Measurements from ENCODE around the gene HOXA3. TPM values are rescaled to one million over a fixed set of nuclear protein-coding genes. Genes with fewer than 3 reads are reported as not detected.

The HOXA3 gene
- polyA plus RNA-seq, 1 of the 3 experiments (the other 2 are of a cell fraction): 0.15 TPM

GRCh38 chr7:27138985-27139333 is 13.4 kb downstream of the HOXA3 start:
- ChIA-PET POLR2A (no interaction called here), CTCF (interaction anchor here (3.8 kb wide), 1 partner anchor 12 kb away, joined by 31 read pairs; the partner anchor contains the start of gene HOXA3)
- Histone ChIP-seq H3K9me3 (no peaks in the 10 kb centered on the region), H3K79me2 (ENCODE audit: insufficient read depth) (no peaks in the 10 kb centered on the region), H3K9me2 (no peaks in the 10 kb centered on the region), H3K4me1 (ENCODE audit: control insufficient read depth in 1 of 2, insufficient read depth in 2 of 2, low read depth in 1 of 2, low read length in 1 of 2) (peaks cover 8 to 10% of the 10 kb centered on the region in 2 experiments; a peak in 1 of 4 replicates), H2AFZ (ENCODE audit: low read depth) (no peak overlapping the region), H3K27me3 (ENCODE audit: insufficient read depth) (peaks cover 100% of the 10 kb centered on the region), H3K4me3 (ENCODE audit: low read depth in 2 of 2, low read length in 1 of 2) (no peak overlapping the region), H3K9ac (no peak overlapping the region), H3K36me3 (replicated peaks in 1 of 2; ENCODE audit: control insufficient read depth in 1 of 2, insufficient read depth in 2 of 2, low read length in 1 of 2) (no peaks in the 10 kb centered on the region), H3F3A (replicated peaks; ENCODE audit: insufficient read depth) (no peaks in the 10 kb centered on the region), H3K4me2 (no peak overlapping the region), H4K20me1 (ENCODE audit: insufficient read depth) (no peaks in the 10 kb centered on the region), H3K27ac (ENCODE audit: low read depth in 2 of 2, low read length in 1 of 2) (no peak overlapping the region)
- 28% methylated on average over 11 of the region's 11 CpGs for WGBS (ENCODE audit: low lambda C conversion rate)
- no peak for DNase-seq
- TF ChIP-seq YY1 (IDR thresholded peaks at IDR 0.05; ENCODE audit: low read depth) (no peak), CHD2 (IDR thresholded peaks at IDR 0.05; ENCODE audit: low read length, partially characterized antibody) (no peak), EZH2phosphoT487 (IDR thresholded peaks at IDR 0.05; ENCODE audit: borderline replicate concordance, low read depth) (no peak), NRF1 (IDR thresholded peaks at IDR 0.05; ENCODE audit: low read depth, low read length) (no peak), POLR2AphosphoS5 (IDR thresholded peaks at IDR 0.05; ENCODE audit: low read depth, low read length) (no peak)

GRCh38 chr7:27138472-27138871 is 13.9 kb downstream of the HOXA3 start:
- DNase-seq: no peak
- H3K27ac ChIP-seq (ENCODE audit: low read depth in 2 of 2, low read length in 1 of 2): no peak overlapping the region
- H3K9me3 ChIP-seq: no peaks in the 10 kb centered on the region
- no peak overlapping the region for H3K9ac ChIP-seq
- no peak overlapping the region for H2AFZ ChIP-seq (ENCODE audit: low read depth)
- 28% methylated on average over 1 of the region's 1 CpG for WGBS (ENCODE audit: low lambda C conversion rate)
- H3K79me2 ChIP-seq (ENCODE audit: insufficient read depth): no peaks in the 10 kb centered on the region
- POLR2A ChIA-PET: no interaction called here
- H4K20me1 ChIP-seq (ENCODE audit: insufficient read depth): no peaks in the 10 kb centered on the region
- H3K4me1 ChIP-seq (ENCODE audit: control insufficient read depth in 1 of 2, insufficient read depth in 2 of 2, low read depth in 1 of 2, low read length in 1 of 2): peaks cover 3 to 5% of the 10 kb centered on the region in 2 experiments; a peak in 1 of 4 replicates
- no peaks in the 10 kb centered on the region for H3K9me2 ChIP-seq
- TF ChIP-seq YY1 (IDR thresholded peaks at IDR 0.05; ENCODE audit: low read depth) (no peak), EP300 (IDR thresholded peaks at IDR 0.05; ENCODE audit: borderline replicate concordance in 1 of 2, low read depth in 1 of 2, low read length in 1 of 2) (no peak), TCF12 (IDR thresholded peaks at IDR 0.05) (no peak), TAF1 (IDR thresholded peaks at IDR 0.05; ENCODE audit: borderline replicate concordance, low read depth, low read length) (no peak), SIN3A (IDR thresholded peaks at IDR 0.05; ENCODE audit: borderline replicate concordance, low read depth, low read length) (no peak), NFIC (IDR thresholded peaks at IDR 0.05; ENCODE audit: borderline replicate concordance) (no peak), GATA2 (CRISPR knock-in tag; IDR thresholded peaks at IDR 0.05) (no peak), RAD21 (IDR thresholded peaks at IDR 0.05; ENCODE audit: low read length) (no peak), JUND (IDR thresholded peaks at IDR 0.05) (no peak), RXRA (IDR thresholded peaks at IDR 0.05; ENCODE audit: borderline replicate concordance, low read depth) (no peak), RFX5 (IDR thresholded peaks at IDR 0.05; ENCODE audit: low read length) (no peak), USF1 (IDR thresholded peaks at IDR 0.05; ENCODE audit: borderline replicate concordance, low read depth) (no peak), ZBTB33 (IDR thresholded peaks at IDR 0.05; ENCODE audit: borderline replicate concordance, low read depth) (no peak), FOXJ3 (CRISPR knock-in tag; IDR thresholded peaks at IDR 0.05) (no peak), USF2 (IDR thresholded peaks at IDR 0.05; ENCODE audit: borderline replicate concordance, low read depth, low read length) (no peak), MXI1 (IDR thresholded peaks at IDR 0.05; ENCODE audit: low read depth, low read length) (no peak)
- no peak overlapping the region for H3K4me2 ChIP-seq
- no peak overlapping the region for H3K4me3 ChIP-seq (ENCODE audit: low read depth in 2 of 2, low read length in 1 of 2)
- H3F3A ChIP-seq (replicated peaks; ENCODE audit: insufficient read depth): no peaks in the 10 kb centered on the region
- H3K36me3 ChIP-seq (replicated peaks in 1 of 2; ENCODE audit: control insufficient read depth in 1 of 2, insufficient read depth in 2 of 2, low read length in 1 of 2): no peaks in the 10 kb centered on the region
- peaks cover 100% of the 10 kb centered on the region for H3K27me3 ChIP-seq (ENCODE audit: insufficient read depth)
- CTCF ChIA-PET: no interaction called here
